Ovary (tissue), 3 donors: Measurements from ENCODE around the gene NT5C1A.

Source experiments
- CTCF ChIP-seq, 3 donors: fragments of 450-650 bp in 2 of 3; fragments of 200-600 bp in 1 of 3; IDR thresholded peaks; one replicate each; pipeline versions ENCODE4 v1.5.1 to v1.8.0; 2016 to 2022; ENCODE audit warnings: antibody characterized with exemption in 3 of 3, mild to moderate bottlenecking in 1 of 3
- POLR2A ChIP-seq: fragments of 450-650 bp; IDR thresholded peaks from one replicate; pipeline ENCODE4 v1.6.1; 2017; ENCODE audit warnings: antibody characterized with exemption, mild to moderate bottlenecking, moderate library complexity
- donor health status: DM: no; HTN: no; CAD: no.

GRCh38 chr1:39648496-39648895 is 23.4 kb downstream of the NT5C1A start:
- no peak for TF ChIP-seq POLR2A
- no peak for TF ChIP-seq CTCF (IDR thresholded peaks at IDR 0.05)
